Progenitor cell of endocrine pancreas (in vitro differentiated cells): Measurements from ENCODE around the gene IER5. TPM values are rescaled to one million over a fixed set of nuclear protein-coding genes. Genes with fewer than 3 reads are reported as not detected.

Source experiments
- DNase-seq: peaks from one replicate; pipeline ENCODE4 v3.0.0; 2021; ENCODE audit warnings: low spot score; ENCODE audit not compliant: unreplicated experiment
- H3K27ac Mint-ChIP-seq: 2 replicates; pipeline ENCODE4 v1.8.0; 2021; ENCODE audit warnings: mild to moderate bottlenecking, moderate library complexity, mixed read lengths
- H3K27me3 Mint-ChIP-seq: 2 replicates; pipeline ENCODE4 v1.8.0; 2021; ENCODE audit warnings: mixed read lengths
- H3K36me3 Mint-ChIP-seq: 2 replicates; pipeline ENCODE4 v1.8.0; 2022; ENCODE audit warnings: mixed read lengths; ENCODE audit not compliant: insufficient read depth
- H3K4me1 Mint-ChIP-seq: 2 replicates; pipeline ENCODE4 v1.8.0; 2021; ENCODE audit warnings: low read depth, mixed read lengths
- H3K4me3 Mint-ChIP-seq: 2 replicates; pipeline ENCODE4 v1.8.0; 2021; ENCODE audit warnings: low read depth, mild to moderate bottlenecking, moderate library complexity, mixed read lengths
- H3K9me3 Mint-ChIP-seq: 2 replicates; pipeline ENCODE4 v1.8.0; 2021; ENCODE audit warnings: low read depth, mixed read lengths
- CTCF ChIP-seq: fragments of 200-600 bp; sonication (generic); IDR thresholded peaks from one replicate; pipeline ENCODE4 v1.5.0; 2021; ENCODE audit warnings: antibody characterized with exemption, mild to moderate bottlenecking; ENCODE audit not compliant: unreplicated experiment
- total RNA-seq: library from RNA; stranded (reverse); gene quantifications from 2 replicates; pipeline ENCODE4 v1.2.1, GENCODE V29; 2021

IER5 gene
- total RNA-seq, 1 donor from 2014 or later = 1.7 TPM

GRCh38 chr1:181089017-181089675, 646 bp downstream of the IER5 start:
- Mint-ChIP-seq H3K4me1 (peaks cover 19% of the 10 kb centered on the region), H3K27ac (peak overlapping the region; percentile 88), H3K9me3 (no peaks in the 10 kb centered on the region), H3K36me3 (no peaks in the 10 kb centered on the region), H3K4me3 (peak overlapping the region; percentile 89), H3K27me3 (peaks cover 62% of the 10 kb centered on the region)
- TF ChIP-seq CTCF = no peak
- no peak for DNase-seq

- peak overlapping the region; percentile 88 for H3K27ac Mint-ChIP-seq
- H3K27me3 Mint-ChIP-seq = peaks cover 70% of the 10 kb centered on the region
- DNase-seq = peak; percentile 33
- H3K4me1 Mint-ChIP-seq = peaks cover 16% of the 10 kb centered on the region
- H3K4me3 Mint-ChIP-seq = peak overlapping the region; percentile 86
- peak; percentile 10 for TF ChIP-seq CTCF
- no peaks in the 10 kb centered on the region for H3K36me3 Mint-ChIP-seq
- no peaks in the 10 kb centered on the region for H3K9me3 Mint-ChIP-seq
Observed at GRCh38 chr1:181089676-181090544, 1.4 kb downstream of the IER5 start.

- H3K36me3 Mint-ChIP-seq = no peaks in the 10 kb centered on the region
- peaks cover 75% of the 10 kb centered on the region for H3K27me3 Mint-ChIP-seq
- H3K4me1 Mint-ChIP-seq = peaks cover 18% of the 10 kb centered on the region
- peak overlapping the region; percentile 71 for H3K27ac Mint-ChIP-seq
- H3K9me3 Mint-ChIP-seq = no peaks in the 10 kb centered on the region
- H3K4me3 Mint-ChIP-seq = peak overlapping the region; percentile 86
- TF ChIP-seq CTCF = no peak
- DNase-seq = no peak
Observed at GRCh38 chr1:181090641-181091126, 2.2 kb downstream of the IER5 start.

GRCh38 chr1:181091309-181092040, 3.0 kb downstream of the IER5 start:
- Mint-ChIP-seq H3K27ac (no peak overlapping the region), H3K27me3 (peaks cover 75% of the 10 kb centered on the region), H3K36me3 (no peaks in the 10 kb centered on the region), H3K9me3 (no peaks in the 10 kb centered on the region), H3K4me3 (no peak overlapping the region), H3K4me1 (peaks cover 23% of the 10 kb centered on the region)
- no peak for DNase-seq
- no peak for TF ChIP-seq CTCF

- no peak for TF ChIP-seq CTCF
- Mint-ChIP-seq H3K27me3 (peaks cover 70% of the 10 kb centered on the region), H3K4me1 (peaks cover 26% of the 10 kb centered on the region), H3K27ac (no peak overlapping the region), H3K36me3 (no peaks in the 10 kb centered on the region), H3K4me3 (no peak overlapping the region), H3K9me3 (no peaks in the 10 kb centered on the region)
- DNase-seq = no peak
Observed at GRCh38 chr1:181092056-181092455, 3.6 kb downstream of the IER5 start.
